CD4-positive, alpha-beta T cell treated with Interleukin-1 beta for 1 hour (primary cell): ENCODE results near the gene HYAL4.
"Not testable (repeated sequence)": the region's sequence is repeated elsewhere in the genome, so short reads cannot be mapped to it uniquely, and the experiment has no call there.

Experiments used
- DNase-seq, 2 donors: peaks; one replicate each; pipeline ENCODE4 v3.0.0-alpha.2; 2020 to 2022

HYAL4 gene

DNA sequence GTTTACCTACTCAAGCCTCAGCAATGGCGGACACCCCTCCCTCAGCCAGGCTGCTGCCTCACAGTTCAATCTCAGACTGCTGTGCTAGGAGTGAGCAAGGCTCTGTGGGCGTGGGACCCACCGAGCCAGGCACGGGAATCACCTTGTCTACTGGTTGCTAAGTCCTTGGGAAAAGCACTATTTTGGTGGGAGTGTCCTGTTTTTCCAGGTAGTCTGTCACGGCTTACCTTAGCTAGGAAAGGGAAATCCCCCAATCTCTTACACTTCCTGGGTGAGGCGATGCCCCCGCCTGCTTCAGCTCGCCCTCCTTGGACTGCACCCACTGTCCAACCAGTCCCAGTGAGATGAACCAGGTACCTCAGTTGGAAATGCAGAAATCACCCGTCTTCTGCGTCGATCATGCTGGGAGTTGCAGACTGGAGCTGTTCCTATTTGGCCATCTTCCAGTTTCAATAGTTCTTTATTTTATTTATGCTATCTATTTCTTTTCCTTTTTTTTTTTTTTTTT lies at the start of gene HYAL4:
HYAL4 (plus strand) TSS at position 458 of the 508 bp plus-strand sequence. CDS start 23,105 bp downstream, outside the sequence.
- no peak for DNase-seq

DNA sequence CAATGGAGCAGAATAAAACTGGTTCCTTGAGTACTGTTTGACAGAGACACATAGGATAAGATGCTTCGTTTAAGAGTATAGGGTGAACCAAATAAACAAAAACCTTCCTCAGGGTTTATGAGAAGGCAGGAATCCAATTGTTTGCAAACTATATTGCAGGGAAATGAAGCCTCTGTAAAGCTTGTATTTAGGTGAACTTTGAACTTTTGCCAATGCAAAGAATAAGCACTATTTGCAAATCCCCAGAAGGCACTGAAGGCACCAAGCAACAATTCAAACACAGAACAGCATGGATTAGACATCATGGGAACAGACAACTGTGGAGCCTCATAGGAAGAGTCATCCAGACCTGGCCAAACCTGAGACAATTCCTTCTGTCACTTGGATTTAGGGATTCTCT lies 49.1 kb upstream of the HYAL4 start:
- DNase-seq, result no peak

GRCh38 chr7:123796568-123796967 lies 48.4 kb upstream of the HYAL4 start:
- DNase-seq, result no peak

DNA sequence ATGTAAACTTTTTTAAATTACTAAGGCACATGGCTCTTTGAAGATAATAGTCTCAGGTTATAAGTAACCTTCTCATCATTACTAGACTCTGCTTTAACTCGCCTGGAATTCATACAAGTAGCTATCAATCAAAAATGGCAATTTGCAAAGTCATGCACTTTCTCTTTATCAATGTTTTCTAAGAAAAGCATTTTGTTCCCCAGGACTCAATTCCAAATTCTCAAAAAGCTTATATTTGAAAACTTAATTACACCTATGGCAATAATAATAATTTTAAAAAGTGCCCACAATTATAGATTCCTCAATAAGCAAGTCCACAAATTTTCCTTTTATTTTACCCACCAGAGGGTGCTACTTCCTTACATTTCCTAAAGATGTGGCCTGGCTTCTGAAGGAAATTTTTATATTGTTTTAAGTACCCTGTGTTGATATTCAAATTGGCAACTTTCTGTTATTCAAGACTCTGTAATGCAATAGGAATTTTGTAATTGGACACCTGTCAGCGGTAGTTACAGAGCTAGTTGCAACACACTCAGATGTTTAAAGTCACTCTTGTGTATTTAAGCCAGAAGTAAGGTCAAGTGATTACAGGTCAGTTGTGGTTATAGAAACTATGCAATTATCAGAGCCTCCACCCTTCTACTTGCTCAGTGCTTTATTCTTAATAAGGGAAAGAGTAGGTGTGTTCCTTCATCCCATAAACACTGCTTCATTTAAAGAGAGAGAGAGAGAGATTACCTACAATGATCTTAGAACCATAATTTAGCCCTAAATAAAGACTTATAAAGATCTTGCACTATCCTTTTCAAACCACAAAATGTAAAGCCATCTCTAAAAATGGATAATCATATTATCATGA lies 47.1 kb upstream of the HYAL4 start:
- no peak for DNase-seq

DNA sequence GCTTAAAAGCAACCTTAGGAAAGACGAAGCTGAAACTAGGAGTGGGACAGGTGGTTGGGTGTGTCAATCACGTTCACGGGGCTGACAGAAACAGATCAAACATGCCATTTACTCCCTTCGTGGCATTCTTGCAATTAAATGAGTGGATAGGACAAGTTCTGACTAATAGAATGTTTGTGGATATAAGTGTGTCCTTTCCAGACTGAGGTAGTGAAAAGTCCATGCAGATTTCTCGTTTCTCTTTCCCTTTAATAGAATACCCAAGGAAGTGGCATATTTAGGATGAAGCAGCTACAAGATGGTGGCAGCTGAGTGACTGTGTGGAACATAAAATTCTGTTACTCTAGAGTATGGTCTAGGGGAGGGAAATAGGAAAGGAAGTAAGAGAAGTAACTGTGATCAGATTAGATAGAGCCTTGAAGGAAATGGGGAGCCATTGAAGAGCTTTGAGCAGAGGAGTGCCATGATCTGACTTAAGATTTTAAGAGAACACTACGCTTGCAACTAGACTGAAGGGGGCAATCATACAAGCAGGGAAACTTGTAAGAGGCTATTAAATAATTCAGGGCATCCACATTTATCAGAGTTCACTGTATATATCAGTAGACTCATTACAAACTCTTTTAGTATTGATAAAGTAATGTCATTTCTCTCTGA lies 46.3 kb upstream of the HYAL4 start:
- DNase-seq, result no peak

- DNase-seq, result no peak
Observed at GRCh38 chr7:123802249-123802648, 42.7 kb upstream of the HYAL4 start.

DNA sequence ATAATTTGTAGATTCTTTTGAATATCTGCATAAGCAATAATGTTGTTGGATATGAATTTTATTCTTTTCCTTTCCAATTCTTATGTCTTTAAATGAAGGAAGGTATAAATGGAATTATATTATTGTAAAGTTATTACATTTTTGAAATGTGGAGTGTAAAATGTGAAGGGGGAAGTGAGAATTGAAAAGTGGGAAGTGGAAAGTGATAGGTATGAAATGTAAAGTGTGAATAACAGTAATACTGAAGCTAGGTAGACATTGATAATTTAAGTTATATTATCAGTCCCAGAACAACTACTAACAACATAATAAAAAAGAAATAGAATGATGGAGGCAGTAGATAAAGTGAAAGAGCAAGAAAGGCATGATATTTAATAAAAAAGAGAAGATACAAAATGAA lies 39.7 kb upstream of the HYAL4 start:
- no peak for DNase-seq

- DNase-seq, result no peak
Observed at GRCh38 chr7:123809471-123809870, 35.5 kb upstream of the HYAL4 start.

DNA sequence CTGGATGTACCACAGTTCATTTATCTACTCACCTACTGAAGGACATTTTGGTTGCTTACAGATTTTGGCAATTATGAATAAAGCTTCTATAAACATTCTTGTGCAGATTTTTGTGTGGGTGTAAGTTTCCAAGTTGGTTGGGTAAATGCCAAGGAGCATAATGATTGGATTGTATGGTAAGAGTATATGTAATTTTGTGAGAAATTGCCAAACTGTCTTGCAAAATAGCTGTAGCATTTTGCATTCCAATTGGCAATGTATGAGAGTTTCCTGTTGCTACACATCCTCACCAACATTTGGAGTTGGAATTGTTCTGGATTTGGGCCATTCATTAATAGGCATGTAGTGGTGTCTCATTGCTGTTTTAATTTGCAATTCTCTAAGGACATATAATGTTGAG lies 33.9 kb upstream of the HYAL4 start:
- DNase-seq, result no peak

DNA sequence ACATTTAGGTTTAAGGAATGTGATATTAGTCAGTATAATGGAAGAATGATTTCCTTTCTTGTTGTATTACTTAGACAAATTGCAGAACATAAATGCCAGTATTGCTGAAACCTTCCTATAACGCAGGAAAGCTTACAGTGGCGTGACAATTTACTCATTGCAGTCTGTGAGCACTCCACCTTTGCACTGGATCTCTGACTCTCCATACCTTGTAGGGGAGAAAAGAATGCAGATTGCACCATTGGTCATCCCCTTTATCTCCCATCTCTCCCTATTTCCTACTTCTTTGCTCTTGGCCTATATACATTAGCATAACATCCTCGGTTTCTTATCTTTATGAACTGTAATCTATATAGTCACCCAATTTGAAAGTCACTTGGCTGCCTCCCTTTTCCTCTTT lies 28.1 kb upstream of the HYAL4 start:
- no peak for DNase-seq

DNA sequence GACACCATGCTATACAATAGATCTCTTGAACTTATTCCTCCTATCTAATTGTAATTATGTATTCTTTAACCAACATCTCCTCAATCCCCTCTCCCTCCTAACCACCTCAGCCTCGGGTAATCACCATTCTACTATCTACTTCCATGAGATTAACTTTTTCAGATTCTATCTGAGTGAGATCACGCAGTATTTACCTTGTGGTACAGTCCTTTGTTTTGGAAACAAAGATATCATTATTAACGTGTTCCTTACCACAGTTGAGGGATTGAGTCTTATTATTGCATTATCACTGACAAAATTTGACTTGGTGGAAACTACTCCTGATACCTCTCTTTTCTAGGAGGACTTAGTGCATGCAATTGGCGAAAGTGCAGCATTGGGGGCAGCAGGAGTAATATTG lies 26.0 kb upstream of the HYAL4 start:
- no peak for DNase-seq

- DNase-seq, result not testable (repeated sequence)
Observed at GRCh38 chr7:123819795-123820194, 25.2 kb upstream of the HYAL4 start.

DNA sequence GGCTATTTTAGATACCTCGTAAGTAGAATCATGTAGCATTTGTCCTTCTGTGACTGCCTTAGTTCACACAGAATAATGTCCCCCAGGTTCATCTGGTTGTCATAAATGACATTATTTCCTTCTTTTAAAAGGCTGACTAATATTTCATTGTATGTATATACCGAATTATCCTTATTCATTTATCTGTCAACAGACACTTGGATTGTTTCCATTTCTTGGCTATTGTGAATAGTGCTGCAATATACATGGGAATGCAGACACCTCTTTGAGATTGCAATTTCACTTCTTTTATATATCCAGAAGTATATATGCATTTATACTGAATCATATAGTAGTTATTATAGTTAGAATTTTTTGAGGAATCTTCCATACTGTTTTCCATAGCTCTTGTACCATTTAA lies 24.1 kb upstream of the HYAL4 start:
- no peak for DNase-seq

GRCh38 chr7:123821320-123821719 lies 23.6 kb upstream of the HYAL4 start:
- no peak for DNase-seq

- no peak for DNase-seq
Observed at GRCh38 chr7:123823898-123824753, 20.8 kb upstream of the HYAL4 start.

DNA sequence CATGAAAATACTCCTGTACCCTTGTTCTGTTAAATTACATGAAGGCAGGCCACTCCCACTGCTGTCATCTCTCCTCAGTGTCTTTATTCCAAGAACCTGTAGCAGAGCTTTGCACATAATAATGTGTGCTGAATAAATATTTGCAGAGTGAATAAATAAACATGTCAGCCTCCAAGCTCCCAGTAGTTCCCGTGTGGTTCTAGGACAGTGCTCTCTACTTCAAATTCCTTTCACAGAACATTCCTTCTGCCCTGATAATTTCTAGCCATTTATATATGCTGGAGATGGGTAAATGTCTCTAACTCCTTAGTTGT lies 20.3 kb upstream of the HYAL4 start:
- no peak for DNase-seq

GRCh38 chr7:123828805-123829204 lies 16.2 kb upstream of the HYAL4 start:
- DNase-seq, result no peak

- DNase-seq, result no peak
Observed at GRCh38 chr7:123836656-123837055, 8.3 kb upstream of the HYAL4 start.

- not testable (repeated sequence) for DNase-seq
Observed at GRCh38 chr7:123839106-123839505, 5.9 kb upstream of the HYAL4 start.

- DNase-seq, result not testable (repeated sequence)
Observed at GRCh38 chr7:123844142-123844541, 827 bp upstream of the HYAL4 start.

GRCh38 chr7:123845823-123846216 lies 851 bp downstream of the HYAL4 start:
- DNase-seq, result no peak

DNA sequence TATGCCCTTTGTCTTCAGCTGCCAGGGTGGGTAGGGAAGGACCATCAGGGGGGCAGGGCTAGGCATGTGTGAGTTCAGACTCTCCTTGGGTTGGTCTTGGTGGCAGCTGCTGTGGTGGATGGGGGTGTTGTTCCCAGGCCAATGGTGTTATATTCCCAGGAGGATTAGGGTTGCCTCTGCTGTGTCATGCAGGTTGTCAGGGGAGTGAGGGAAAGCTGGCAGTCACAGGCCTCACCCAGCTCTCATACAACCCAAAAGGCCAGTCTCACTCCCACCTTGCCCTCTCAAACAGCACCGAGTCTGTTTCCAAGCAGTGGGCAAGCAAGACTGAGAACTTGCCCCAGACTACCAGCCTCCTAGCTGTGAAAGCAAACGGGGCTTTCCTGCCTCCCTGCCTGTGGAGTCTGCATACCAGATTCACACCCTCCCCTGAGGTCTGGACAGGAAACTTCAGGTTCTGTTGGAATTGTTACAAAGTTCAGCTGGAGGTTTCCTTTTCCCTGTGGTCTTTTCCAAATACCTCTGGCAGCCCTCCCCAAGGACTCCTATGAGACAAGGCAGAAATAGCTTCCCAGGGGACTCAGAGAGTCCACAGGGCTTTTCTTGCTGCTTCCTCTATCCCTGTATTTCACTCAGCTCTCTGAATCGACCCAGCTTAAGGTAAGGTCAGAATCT lies 1.4 kb downstream of the HYAL4 start:
- no peak for DNase-seq

GRCh38 chr7:123847868-123848267 lies 2.9 kb downstream of the HYAL4 start:
- no peak for DNase-seq
